ENCODE results near the gene FBXO41.

The FBXO41 gene

GRCh38 chr2:73260338-73260984 lies 23.8 kb downstream of the FBXO41 start:
- DNase-seq, result no peak

- no peak for DNase-seq
Measured at GRCh38 chr2:73259704-73260337, 24.5 kb downstream of the FBXO41 start.

GRCh38 chr2:73259276-73259675 lies 25.0 kb downstream of the FBXO41 start:
- no peak for DNase-seq

GRCh38 chr2:73258913-73259215 lies 25.4 kb downstream of the FBXO41 start:
- no peak for DNase-seq

- DNase-seq, result no peak
Measured at GRCh38 chr2:73258186-73258912, 25.9 kb downstream of the FBXO41 start.

GRCh38 chr2:73257425-73258125 lies 26.7 kb downstream of the FBXO41 start:
- no peak for DNase-seq

GRCh38 chr2:73257021-73257420 lies 27.3 kb downstream of the FBXO41 start:
- no peak for DNase-seq

GRCh38 chr2:73256618-73256922 lies 27.7 kb downstream of the FBXO41 start:
- DNase-seq, result no peak

GRCh38 chr2:73255907-73256617 lies 28.2 kb downstream of the FBXO41 start:
- DNase-seq, result no peak

GRCh38 chr2:73255007-73255644 lies 29.2 kb downstream of the FBXO41 start:
- no peak for DNase-seq

GRCh38 chr2:73254343-73255006 lies 29.8 kb downstream of the FBXO41 start:
- no peak for DNase-seq

- no peak for DNase-seq
Measured at GRCh38 chr2:73253901-73254300, 30.4 kb downstream of the FBXO41 start.

GRCh38 chr2:73253400-73253799 lies 30.9 kb downstream of the FBXO41 start:
- no peak for DNase-seq

- DNase-seq, result no peak
Measured at GRCh38 chr2:73252238-73253027, 31.8 kb downstream of the FBXO41 start.

- peak; percentile 26 for DNase-seq
Measured at GRCh38 chr2:73250872-73251846, 33.1 kb downstream of the FBXO41 start.

GRCh38 chr2:73249636-73250035 lies 34.6 kb downstream of the FBXO41 start:
- no peak for DNase-seq

- DNase-seq, result no peak
Measured at GRCh38 chr2:73246850-73247249, 37.4 kb downstream of the FBXO41 start.

GRCh38 chr2:73244580-73244979 lies 39.7 kb downstream of the FBXO41 start:
- no peak for DNase-seq

- peak; percentile 92 for DNase-seq
Measured at GRCh38 chr2:73243884-73244570, 40.3 kb downstream of the FBXO41 start.
